ENCODE data around the gene INKA2. TPM values are rescaled to one million over a fixed set of nuclear protein-coding genes. Genes with fewer than 3 reads are reported as not detected.

Gene INKA2
- total RNA-seq, 4 donors from 2014 or later: 2.1 to 21.3 (median 6.6) TPM

GRCh38 chr1:111720274-111720976 lies 18.8 kb downstream of the INKA2 start:
- ATAC-seq (ENCODE audit: low FRiP score) (no peak), DNase-seq (ENCODE audit: low spot score) (no peak)
- TF ChIP-seq CTCF (IDR thresholded peaks at IDR 0.05): no peak

GRCh38 chr1:111719674-111720132 lies 19.5 kb downstream of the INKA2 start:
- TF ChIP-seq CTCF (IDR thresholded peaks at IDR 0.05): no peak
- no peak for DNase-seq (ENCODE audit: low spot score)
- no peak for ATAC-seq (ENCODE audit: low FRiP score)

GRCh38 chr1:111719135-111719534 lies 20.1 kb downstream of the INKA2 start:
- ATAC-seq (ENCODE audit: low FRiP score) (no peak), DNase-seq (ENCODE audit: low spot score) (no peak)
- TF ChIP-seq CTCF (IDR thresholded peaks at IDR 0.05): no peak

GRCh38 chr1:111717450-111717849 lies 21.7 kb downstream of the INKA2 start:
- DNase-seq (ENCODE audit: low spot score): no peak
- ATAC-seq (ENCODE audit: low FRiP score): no peak
- TF ChIP-seq CTCF (IDR thresholded peaks at IDR 0.05): no peak

GRCh38 chr1:111716333-111716732 lies 22.9 kb downstream of the INKA2 start:
- TF ChIP-seq CTCF (IDR thresholded peaks at IDR 0.05): no peak
- DNase-seq (ENCODE audit: low spot score): no peak
- ATAC-seq (ENCODE audit: low FRiP score): no peak

GRCh38 chr1:111709986-111710385 lies 29.2 kb downstream of the INKA2 start:
- no peak for TF ChIP-seq CTCF (IDR thresholded peaks at IDR 0.05)
- no peak for ATAC-seq (ENCODE audit: low FRiP score)

GRCh38 chr1:111707906-111708305 lies 31.3 kb downstream of the INKA2 start:
- DNase-seq (ENCODE audit: low spot score): no peak
- no peak for ATAC-seq (ENCODE audit: low FRiP score)
- no peak for TF ChIP-seq CTCF (IDR thresholded peaks at IDR 0.05)

More at GRCh38 chr1:111709986-111710385, 29.2 kb downstream of the INKA2 start:
- DNase-seq (ENCODE audit: low spot score): no peak

All from omental fat pad (tissue), 4 donors.